Measurements from ENCODE around the gene DIAPH2. TPM values are rescaled to one million over a fixed set of nuclear protein-coding genes. Genes with fewer than 3 reads are reported as not detected.

DIAPH2 gene
- total and polyA plus RNA-seq, 4 donors, result 7.2 to 57.6 (median 15.5) TPM

- H3K9me3 ChIP-seq (ENCODE audit: control insufficient read depth in 4 of 4, insufficient read depth in 3 of 4, low read length in 3 of 4), result no peaks in the 10 kb centered on the region
- WGBS, 2 donors, result 85 to 89% methylated on average over 2 of the region's 2 CpGs
- H3K9ac ChIP-seq (ENCODE audit: insufficient read depth in 1 of 2, low read length in 2 of 2), result no peak overlapping the region
- H3K4me1 ChIP-seq (ENCODE audit: control insufficient read depth in 5 of 5, insufficient read depth in 5 of 5, low read length in 5 of 5), result no peaks in the 10 kb centered on the region
- DNase-seq, result no peak
- H3K27ac ChIP-seq (ENCODE audit: low read depth in 1 of 2, low read length in 1 of 2), result no peak overlapping the region
- peaks cover 0 to 23% (median 0%) of the 10 kb centered on the region in 3 donors for H3K27me3 ChIP-seq (ENCODE audit: control insufficient read depth in 3 of 3, insufficient read depth in 3 of 3, low read length in 2 of 3)
- no peak overlapping the region for H3K4me3 ChIP-seq
- TF ChIP-seq CTCF (IDR thresholded peaks at IDR 0.05; ENCODE audit: control extremely low read depth, extremely low read depth), result no peak
- no peaks in the 10 kb centered on the region for H3K36me3 ChIP-seq (ENCODE audit: control insufficient read depth in 4 of 4, insufficient read depth in 4 of 4, low read length in 4 of 4)
- ATAC-seq (ENCODE audit: insufficient read depth, low FRiP score), result no peak
These were observed 89.5 kb downstream of the DIAPH2 start for GRCh38 chrX:96774116-96774515.

- ATAC-seq (ENCODE audit: insufficient read depth, low FRiP score), result no peak
- H3K27ac ChIP-seq (ENCODE audit: low read depth in 1 of 2, low read length in 1 of 2), result no peak overlapping the region
- peaks cover 0 to 24% (median 0%) of the 10 kb centered on the region in 3 donors for H3K27me3 ChIP-seq (ENCODE audit: control insufficient read depth in 3 of 3, insufficient read depth in 3 of 3, low read length in 2 of 3)
- WGBS, 2 donors, result 90 to 96% methylated on average over 1 of the region's 1 CpG
- no peak overlapping the region for H3K4me3 ChIP-seq
- TF ChIP-seq CTCF (IDR thresholded peaks at IDR 0.05; ENCODE audit: control extremely low read depth, extremely low read depth), result no peak
- no peak overlapping the region for H3K9ac ChIP-seq (ENCODE audit: insufficient read depth in 1 of 2, low read length in 2 of 2)
- H3K9me3 ChIP-seq (ENCODE audit: control insufficient read depth in 4 of 4, insufficient read depth in 3 of 4, low read length in 3 of 4), result no peaks in the 10 kb centered on the region
- H3K36me3 ChIP-seq (ENCODE audit: control insufficient read depth in 4 of 4, insufficient read depth in 4 of 4, low read length in 4 of 4), result no peaks in the 10 kb centered on the region
- no peak for DNase-seq
- H3K4me1 ChIP-seq (ENCODE audit: control insufficient read depth in 5 of 5, insufficient read depth in 5 of 5, low read length in 5 of 5), result no peaks in the 10 kb centered on the region
These were observed 92.3 kb downstream of the DIAPH2 start for GRCh38 chrX:96776966-96777365.

GRCh38 chrX:96791559-96791958 is 106.9 kb downstream of the DIAPH2 start:
- DNase-seq, result peak in 1 of 3 donors; percentile 10
- no peak for TF ChIP-seq CTCF (IDR thresholded peaks at IDR 0.05; ENCODE audit: control extremely low read depth, extremely low read depth)
- 63 to 73% methylated on average over 4 of the region's 4 CpGs for WGBS, 2 donors
- Histone ChIP-seq H3K9me3 (ENCODE audit: control insufficient read depth in 4 of 4, insufficient read depth in 3 of 4, low read length in 3 of 4) (no peaks in the 10 kb centered on the region), H3K36me3 (ENCODE audit: control insufficient read depth in 4 of 4, insufficient read depth in 4 of 4, low read length in 4 of 4) (no peaks in the 10 kb centered on the region), H3K27ac (ENCODE audit: low read depth in 1 of 2, low read length in 1 of 2) (no peak overlapping the region), H3K9ac (ENCODE audit: insufficient read depth in 1 of 2, low read length in 2 of 2) (no peak overlapping the region), H3K4me3 (no peak overlapping the region), H3K4me1 (ENCODE audit: control insufficient read depth in 5 of 5, insufficient read depth in 5 of 5, low read length in 5 of 5) (peaks cover 0 to 3% (median 0%) of the 10 kb centered on the region in 5 donors), H3K27me3 (ENCODE audit: control insufficient read depth in 3 of 3, insufficient read depth in 3 of 3, low read length in 2 of 3) (peaks cover 0 to 17% (median 0%) of the 10 kb centered on the region in 3 donors)
- ATAC-seq (ENCODE audit: insufficient read depth, low FRiP score), result no peak

- Histone ChIP-seq H3K4me3 (no peak overlapping the region), H3K27ac (ENCODE audit: low read depth in 1 of 2, low read length in 1 of 2) (no peak overlapping the region), H3K9me3 (ENCODE audit: control insufficient read depth in 4 of 4, insufficient read depth in 3 of 4, low read length in 3 of 4) (no peaks in the 10 kb centered on the region), H3K36me3 (ENCODE audit: control insufficient read depth in 4 of 4, insufficient read depth in 4 of 4, low read length in 4 of 4) (no peaks in the 10 kb centered on the region), H3K27me3 (ENCODE audit: control insufficient read depth in 3 of 3, insufficient read depth in 3 of 3, low read length in 2 of 3) (peaks cover 0 to 15% (median 0%) of the 10 kb centered on the region in 3 donors), H3K9ac (ENCODE audit: insufficient read depth in 1 of 2, low read length in 2 of 2) (no peak overlapping the region), H3K4me1 (ENCODE audit: control insufficient read depth in 5 of 5, insufficient read depth in 5 of 5, low read length in 5 of 5) (peaks cover 0 to 3% (median 0%) of the 10 kb centered on the region in 5 donors)
- TF ChIP-seq CTCF (IDR thresholded peaks at IDR 0.05; ENCODE audit: control extremely low read depth, extremely low read depth), result no peak
- no peak for DNase-seq
- WGBS, 2 donors, result 60 to 86% methylated on average over 2 of the region's 2 CpGs
- ATAC-seq (ENCODE audit: insufficient read depth, low FRiP score), result no peak
These were observed 107.4 kb downstream of the DIAPH2 start for GRCh38 chrX:96792047-96792446.
